Activated T-helper 1 cell treated with anti-CD3 and anti-CD28 coated beads, Interleukin-2, amount 50 U/mL, for 16 hours (primary cell): Measurements from ENCODE around the gene TMEM138.
"Not testable (repeated sequence)": the region's sequence is repeated elsewhere in the genome, so short reads cannot be mapped to it uniquely, and the experiment has no call there.

Experiments used
- DNase-seq, 2 donors: peaks; one replicate each; pipeline ENCODE4 v3.0.0-alpha.2; 2020; ENCODE audit warnings: low read depth in 1 of 2, low spot score in 1 of 2

Gene TMEM138

GRCh38 chr11:61362542-61362875 lies 335 bp downstream of the TMEM138 start:
- DNase-seq = peak in 1 of 2 donors; percentile 2

GRCh38 chr11:61364012-61364675 lies 2.0 kb downstream of the TMEM138 start:
- no peak for DNase-seq

GRCh38 chr11:61367406-61367805 lies 5.2 kb downstream of the TMEM138 start:
- no peak for DNase-seq

- no peak for DNase-seq
These were observed 6.5 kb downstream of the TMEM138 start for GRCh38 chr11:61368646-61369045.

- DNase-seq = no peak
These were observed 7.5 kb downstream of the TMEM138 start for GRCh38 chr11:61369372-61370348.

GRCh38 chr11:61370349-61371005 lies 8.3 kb downstream of the TMEM138 start:
- no peak for DNase-seq

GRCh38 chr11:61372659-61373420 lies 10.7 kb downstream of the TMEM138 start:
- no peak for DNase-seq

GRCh38 chr11:61375761-61376108 lies 13.6 kb downstream of the TMEM138 start:
- DNase-seq = no peak

GRCh38 chr11:61377461-61378160 lies 15.4 kb downstream of the TMEM138 start:
- DNase-seq = no peak

- no peak for DNase-seq
These were observed 16.6 kb downstream of the TMEM138 start for GRCh38 chr11:61378713-61379313.

GRCh38 chr11:61380884-61381283 lies 18.7 kb downstream of the TMEM138 start:
- no peak for DNase-seq

GRCh38 chr11:61383859-61384258 lies 21.7 kb downstream of the TMEM138 start:
- not testable (repeated sequence) for DNase-seq

GRCh38 chr11:61384271-61385242 lies 22.4 kb downstream of the TMEM138 start:
- DNase-seq = no peak

- no peak for DNase-seq
These were observed 28.0 kb downstream of the TMEM138 start for GRCh38 chr11:61390161-61390560.

GRCh38 chr11:61392981-61393595 lies 30.9 kb downstream of the TMEM138 start:
- no peak for DNase-seq

- DNase-seq = no peak
These were observed 39.0 kb downstream of the TMEM138 start for GRCh38 chr11:61401173-61401572.

GRCh38 chr11:61401573-61401972 lies 39.4 kb downstream of the TMEM138 start:
- DNase-seq = no peak

GRCh38 chr11:61403658-61404057 lies 41.5 kb downstream of the TMEM138 start:
- no peak for DNase-seq

- no peak for DNase-seq
These were observed 41.9 kb downstream of the TMEM138 start for GRCh38 chr11:61404103-61404502.
